GM12873 (cell line): ENCODE results near the gene NUCB2.

ENCODE experiments used
- TF ChIP-seq, protein P1 (sequence below): IDR thresholded peaks from 2 replicates; pipeline ENCODE4 v1.5.1; 2012; ENCODE audit warnings: low read depth, mild to moderate bottlenecking, moderate library complexity, low read length, control low read depth; ENCODE audit not compliant: insufficient read depth; ENCODE audit errors: missing control alignments

NUCB2 gene

DNA sequence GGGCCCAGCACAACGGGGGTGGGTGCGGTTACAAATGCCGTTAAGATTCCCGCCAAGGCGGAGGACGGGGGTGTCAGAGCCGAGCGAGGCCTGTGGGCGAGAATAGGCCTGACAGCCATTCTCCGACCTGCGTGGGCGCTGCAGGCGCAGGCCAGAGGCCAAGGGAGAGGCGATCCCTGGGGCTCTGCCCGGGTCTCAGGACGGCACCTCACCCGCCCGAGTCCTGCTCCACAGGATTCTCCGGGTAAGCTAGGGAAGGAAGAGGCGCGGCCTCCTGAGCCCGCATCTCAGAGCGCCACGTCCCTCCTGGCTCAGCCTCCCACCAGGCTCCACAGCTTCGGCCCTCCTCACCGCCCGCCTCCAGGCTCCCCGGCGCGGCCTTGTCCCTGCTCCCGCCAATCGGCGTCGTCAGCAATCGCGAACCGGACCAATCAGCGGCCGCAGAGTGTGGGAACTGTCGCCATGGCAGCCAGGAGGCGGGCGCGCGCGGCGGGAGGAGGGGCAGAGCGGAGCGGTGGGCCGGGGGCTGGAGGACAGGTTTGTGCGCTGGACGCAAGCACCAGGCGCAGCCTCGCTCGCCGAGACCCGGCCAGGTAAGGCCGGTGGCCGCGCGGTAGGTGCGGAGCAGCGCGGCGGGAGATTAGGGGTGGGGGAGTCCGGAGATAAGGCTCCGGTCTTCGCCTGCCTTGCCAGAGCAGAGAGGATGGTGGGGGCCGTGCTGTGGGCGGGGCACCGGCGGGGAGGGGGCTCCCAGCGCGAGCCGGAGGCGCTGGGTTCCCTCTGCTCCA lies at the start of gene NUCB2:
TSS of gene NUCB2 (plus strand) at position 504 of the 788 bp plus-strand sequence. CDS start 18,585 bp downstream, outside the sequence.
- TF ChIP-seq, protein P1, sequence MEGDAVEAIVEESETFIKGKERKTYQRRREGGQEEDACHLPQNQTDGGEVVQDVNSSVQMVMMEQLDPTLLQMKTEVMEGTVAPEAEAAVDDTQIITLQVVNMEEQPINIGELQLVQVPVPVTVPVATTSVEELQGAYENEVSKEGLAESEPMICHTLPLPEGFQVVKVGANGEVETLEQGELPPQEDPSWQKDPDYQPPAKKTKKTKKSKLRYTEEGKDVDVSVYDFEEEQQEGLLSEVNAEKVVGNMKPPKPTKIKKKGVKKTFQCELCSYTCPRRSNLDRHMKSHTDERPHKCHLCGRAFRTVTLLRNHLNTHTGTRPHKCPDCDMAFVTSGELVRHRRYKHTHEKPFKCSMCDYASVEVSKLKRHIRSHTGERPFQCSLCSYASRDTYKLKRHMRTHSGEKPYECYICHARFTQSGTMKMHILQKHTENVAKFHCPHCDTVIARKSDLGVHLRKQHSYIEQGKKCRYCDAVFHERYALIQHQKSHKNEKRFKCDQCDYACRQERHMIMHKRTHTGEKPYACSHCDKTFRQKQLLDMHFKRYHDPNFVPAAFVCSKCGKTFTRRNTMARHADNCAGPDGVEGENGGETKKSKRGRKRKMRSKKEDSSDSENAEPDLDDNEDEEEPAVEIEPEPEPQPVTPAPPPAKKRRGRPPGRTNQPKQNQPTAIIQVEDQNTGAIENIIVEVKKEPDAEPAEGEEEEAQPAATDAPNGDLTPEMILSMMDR: no peak

DNA sequence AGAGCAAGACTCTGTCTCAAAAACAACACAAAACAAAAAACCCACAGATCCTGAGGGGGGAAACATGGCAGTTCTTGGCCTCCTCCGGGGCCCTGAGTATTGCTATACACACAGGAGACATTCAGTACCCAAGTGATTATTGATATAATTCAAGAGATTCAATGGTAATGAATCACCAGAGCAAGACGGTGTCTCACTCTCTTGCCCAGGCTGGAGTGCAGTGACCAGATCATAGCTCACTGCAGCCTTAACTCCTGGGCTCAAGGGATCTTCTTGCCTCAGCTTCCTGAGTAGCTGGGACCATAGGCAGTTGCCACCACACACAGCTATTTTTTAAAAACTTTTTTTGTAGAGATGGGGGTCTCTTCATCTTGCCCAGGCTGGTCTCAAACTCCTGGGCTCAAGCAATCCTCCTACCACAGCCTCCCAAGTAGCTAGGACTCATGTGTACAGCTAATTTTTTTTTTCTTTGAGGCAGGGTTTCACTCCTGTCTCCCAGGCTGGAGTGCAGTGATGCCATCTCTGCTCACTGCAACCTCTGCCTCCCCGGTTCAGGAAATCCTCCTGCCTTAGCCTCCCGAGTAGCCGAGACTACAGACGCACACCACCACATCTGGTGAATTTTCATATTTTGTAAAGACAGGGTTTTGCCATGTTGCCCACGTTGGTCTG lies 46.9 kb upstream of the NUCB2 start:
- TF ChIP-seq, protein P1: no peak

DNA sequence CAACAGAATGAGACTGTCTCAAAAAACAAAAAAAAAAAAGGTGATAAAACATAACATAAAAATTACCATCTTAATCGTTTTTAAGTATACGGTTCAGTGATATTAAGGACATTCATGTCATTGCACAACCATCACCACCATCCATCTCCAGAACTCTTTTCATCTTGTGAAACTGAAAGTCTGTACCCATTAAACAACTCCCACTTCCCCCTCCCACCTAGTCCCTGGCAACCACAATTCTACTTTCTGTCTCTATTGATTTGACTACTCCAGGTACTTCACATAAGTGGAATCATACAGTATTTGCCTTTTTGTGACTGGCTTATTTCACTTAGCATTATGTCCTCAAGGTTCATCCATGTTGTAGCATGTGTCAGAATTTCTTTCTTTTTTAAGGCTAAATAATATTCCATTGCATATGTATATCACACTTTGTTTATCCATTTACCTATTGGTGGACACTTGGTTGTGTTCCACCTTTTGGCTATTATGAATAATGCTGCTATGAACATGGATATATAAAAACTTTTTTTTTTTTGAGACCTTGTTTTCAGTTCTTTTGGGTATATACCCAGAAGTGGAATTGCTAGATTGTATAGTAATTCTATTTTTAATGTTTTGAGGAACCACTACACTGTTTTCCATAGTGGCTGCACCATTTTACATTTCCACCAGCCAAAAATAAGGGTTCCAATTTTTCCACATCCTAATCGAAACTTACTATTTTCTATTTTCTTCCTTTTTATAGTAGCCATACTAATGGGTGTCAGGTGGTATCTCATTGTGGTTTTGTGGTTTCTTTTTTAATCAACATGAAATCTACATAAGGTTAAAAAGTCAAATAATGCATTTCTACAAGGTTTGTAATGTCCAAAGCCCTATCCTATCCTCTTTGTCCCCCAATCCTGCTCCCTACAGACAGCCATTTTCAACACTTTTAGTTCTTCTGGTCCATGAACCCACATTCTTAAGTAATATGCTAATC lies 45.4 kb upstream of the NUCB2 start:
- TF ChIP-seq, protein P1: no peak

DNA sequence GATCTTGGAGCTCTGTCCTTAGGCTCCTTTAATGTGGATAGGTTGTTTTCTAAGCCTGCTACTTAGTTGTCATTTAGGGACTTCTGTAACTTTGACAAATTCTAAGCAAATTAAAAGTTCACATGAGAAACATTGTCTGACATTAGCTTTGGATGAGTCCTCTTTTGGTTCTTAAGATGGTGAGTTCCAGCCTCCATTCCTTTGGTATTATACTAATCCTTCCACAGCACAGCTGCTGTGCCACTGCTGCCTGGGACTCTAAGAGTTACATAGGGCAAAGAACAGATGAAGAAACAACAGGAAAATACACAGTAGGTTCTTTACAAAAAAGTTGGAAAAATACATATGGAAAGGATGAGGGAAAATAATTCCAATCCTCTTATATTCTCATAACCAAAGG lies 43.4 kb upstream of the NUCB2 start:
- TF ChIP-seq, protein P1: no peak

DNA sequence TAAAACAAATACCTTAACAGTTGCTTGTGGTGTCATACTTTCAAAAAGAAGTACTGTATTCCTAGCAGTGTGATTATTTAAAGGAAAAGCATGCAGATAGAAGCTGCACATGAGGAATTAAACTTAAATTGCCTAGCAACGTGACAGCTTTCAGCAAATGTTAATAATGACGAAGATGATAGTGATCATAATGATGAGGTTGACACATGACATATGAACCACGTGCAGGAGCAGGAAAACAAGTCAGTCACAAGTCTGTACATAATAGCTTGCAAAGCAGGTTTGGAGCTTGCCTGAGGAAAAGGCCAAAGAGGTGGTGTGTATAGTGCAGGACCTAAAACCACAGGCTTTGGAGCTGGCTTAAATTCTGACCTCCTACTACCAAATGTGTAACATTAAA lies 38.2 kb upstream of the NUCB2 start:
- TF ChIP-seq, protein P1: no peak

DNA sequence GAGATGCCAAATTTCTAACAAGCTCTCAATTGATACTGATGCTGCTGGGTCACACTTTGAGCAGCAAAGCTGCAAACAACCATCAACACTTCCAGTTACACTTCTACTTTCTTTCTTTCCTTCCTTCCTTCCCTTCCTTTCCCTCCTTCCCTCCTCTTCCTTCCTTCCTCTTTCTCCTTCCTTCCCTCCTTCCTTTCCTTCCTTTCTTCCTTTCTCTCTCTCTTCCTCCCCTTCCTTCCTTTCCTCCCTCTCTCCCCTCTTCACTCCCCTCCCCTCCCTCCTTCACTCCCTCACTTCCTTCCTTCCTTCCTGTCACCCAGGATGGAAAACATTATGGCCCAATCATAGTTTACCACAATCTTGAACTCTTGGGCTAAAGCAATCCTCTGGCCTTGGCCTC lies 35.8 kb upstream of the NUCB2 start:
- TF ChIP-seq, protein P1: no peak
